Right ventricle myocardium superior (tissue), 1 donor: ENCODE results near the gene TARDBP. TPM values are rescaled to one million over a fixed set of nuclear protein-coding genes. Genes with fewer than 3 reads are reported as not detected.
"Not testable (repeated sequence)": the region's sequence is repeated elsewhere in the genome, so short reads cannot be mapped to it uniquely, and the experiment has no call there.

Source experiments
- ATAC-seq: fragments of 200-7000 bp; cut with Tn5 transposase; one replicate; pipeline ENCODE4 v1.9.1; 2020; ENCODE audit warnings: mild to moderate bottlenecking; ENCODE audit not compliant: poor library complexity
- DNase-seq: peaks from one replicate; pipeline ENCODE4 v3.0.0-alpha.2; 2020
- intact Hi-C: fragments of 100-400 bp; cut with DNase I; formaldehyde crosslinking; loops from one replicate; pipeline ENCODE4 v1.11.2; 2022
- total RNA-seq: library from RNA; stranded (reverse); fragmentation: NEBNext Ultra II Directional; extraction: Animal tissue kit (Norgen Biotek cat#: 25700); gene quantifications from one replicate; pipeline ENCODE4 v1.2.1, GENCODE V29; 2021
- donor health status: DM: no; HTN: yes; CAD: no; lungs with severe emphysema.

The TARDBP gene
- total RNA-seq, 1 donor from 2014 or later, result 106 TPM

DNA sequence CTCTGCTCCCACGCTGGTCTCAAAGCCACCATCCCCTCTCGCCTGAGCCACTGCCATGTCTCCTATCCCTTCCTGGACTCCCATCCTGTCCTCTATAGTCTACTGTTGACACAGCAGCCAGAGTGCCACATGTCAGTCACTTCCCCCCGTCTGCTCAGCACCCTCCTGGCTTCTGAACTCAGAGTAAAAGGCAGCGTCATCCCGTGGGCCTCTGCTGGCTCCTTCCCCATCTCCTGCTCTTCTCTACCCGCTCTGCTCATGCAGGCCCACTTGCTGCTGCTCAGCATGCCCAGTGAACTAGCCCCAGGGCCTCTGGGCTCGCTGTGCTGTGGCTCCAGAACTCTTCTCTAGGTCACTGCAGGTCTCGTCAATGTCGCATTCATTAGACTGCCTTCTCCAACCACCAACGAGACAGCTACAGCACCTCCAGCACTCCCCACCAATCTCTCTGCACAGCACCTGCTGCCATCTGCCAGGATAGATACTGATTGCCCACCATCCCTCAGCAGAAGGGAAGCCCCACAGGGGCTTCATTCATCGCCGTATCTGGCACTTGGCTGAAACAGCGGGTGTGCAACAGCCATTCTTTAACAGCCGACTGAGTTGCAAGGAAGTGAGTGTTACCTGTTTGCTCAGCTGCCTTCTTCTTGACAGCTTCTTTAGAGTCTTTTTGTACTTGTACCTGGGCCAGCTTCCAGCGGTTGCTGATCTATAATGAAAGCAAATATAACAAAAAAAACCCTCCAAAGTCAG is 59.2 kb downstream of the TARDBP start:
- no peak for ATAC-seq
- no peak for DNase-seq
- intact Hi-C loops, result loop anchor here (10.0 kb wide), 1 partner anchor 143 kb away; no protein-coding TSS in a partner anchor

DNA sequence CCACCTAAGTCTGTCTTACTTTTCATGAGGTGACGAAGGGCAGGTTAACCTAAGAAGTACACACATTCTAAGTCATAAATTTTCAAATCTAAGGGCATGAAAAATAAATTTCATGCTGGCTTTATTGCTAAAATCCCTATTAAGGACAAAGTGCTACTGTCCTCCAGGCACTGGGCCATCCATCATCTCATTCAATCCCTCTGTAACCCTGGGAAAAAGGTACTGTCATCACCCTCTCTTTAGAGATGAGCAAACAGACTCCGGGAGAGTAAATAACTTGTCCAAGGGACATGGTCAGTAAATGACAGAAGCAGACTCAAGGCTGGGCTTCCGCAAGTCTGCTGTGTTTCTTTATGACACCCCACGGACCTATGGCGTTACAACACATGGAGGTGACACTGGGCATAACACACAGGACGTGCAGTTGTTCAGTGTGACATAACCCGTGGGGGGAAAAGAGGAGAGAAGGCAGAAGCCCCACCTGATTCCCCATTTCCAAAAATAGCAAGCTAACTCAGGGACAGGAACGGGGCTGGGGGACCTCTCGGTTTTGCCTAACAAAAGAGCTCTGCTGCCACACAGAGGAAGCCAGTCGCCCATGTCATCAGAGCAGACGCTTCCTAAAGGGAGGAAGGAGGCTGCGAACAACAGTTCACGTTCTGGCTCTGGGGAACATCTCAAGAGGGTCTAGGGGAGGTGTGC is 59.9 kb downstream of the TARDBP start:
- DNase-seq (no peak), ATAC-seq (no peak)
- intact Hi-C loops, result loop anchor here (10.0 kb wide), 1 partner anchor 142 kb away; no protein-coding TSS in a partner anchor

DNA sequence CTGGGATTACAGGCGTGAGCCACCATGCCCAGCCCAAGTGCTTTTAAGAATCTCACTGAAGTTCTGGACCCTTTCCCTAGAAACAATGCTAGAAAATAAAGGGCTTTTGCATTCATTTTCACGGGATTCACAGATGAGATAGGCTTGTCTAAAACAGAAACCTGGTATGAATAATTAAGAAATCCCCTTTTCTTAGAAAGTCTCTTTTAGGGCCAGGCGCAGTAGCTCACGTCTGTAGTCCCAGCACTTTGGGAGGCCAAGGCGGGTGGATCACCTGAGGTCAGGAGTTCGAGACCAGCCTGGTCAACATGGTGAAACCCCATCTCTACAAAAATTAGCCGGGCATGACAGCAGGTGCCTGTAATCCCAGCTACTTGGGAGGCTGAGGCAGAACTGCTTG is 60.9 kb downstream of the TARDBP start:
- DNase-seq, ATAC-seq: not testable (repeated sequence)
- intact Hi-C loops, result loop anchor here (10.0 kb wide), 1 partner anchor 141 kb away; no protein-coding TSS in a partner anchor

Other genes with a start within 250 kb of the TARDBP start
- 50.3 TPM for gene CASZ1, start 216.0 kb upstream of the TARDBP start, total RNA-seq
- gene MASP2, start 34.6 kb downstream of the TARDBP start, total RNA-seq, result not detected
- 47.2 TPM for gene SRM, start 47.4 kb downstream of the TARDBP start, total RNA-seq
- gene EXOSC10, start 87.2 kb downstream of the TARDBP start, total RNA-seq, result 15.8 TPM
- gene ANGPTL7, start 176.7 kb downstream of the TARDBP start, total RNA-seq, result 0.89 TPM
- 26.9 TPM for gene MTOR, start 249.9 kb downstream of the TARDBP start, total RNA-seq